Suprapubic skin (tissue), 3 donors: ENCODE results near the gene CALN1.

Experiments used
- CTCF ChIP-seq, 2 donors: fragments of 200-600 bp in 1 of 2; fragments of 450-650 bp in 1 of 2; sonication (generic) in 1 of 2; IDR thresholded peaks; one replicate each; pipeline ENCODE4 v1.5.1; 2016 to 2019; ENCODE audit warnings: antibody characterized with exemption in 2 of 2, mild to moderate bottlenecking in 1 of 2, moderate library complexity in 1 of 2
- POLR2A ChIP-seq, 2 donors: fragments of 450-650 bp; IDR thresholded peaks; one replicate each; pipeline ENCODE4 v1.6.1; 2017; ENCODE audit warnings: antibody characterized with exemption in 2 of 2, mild to moderate bottlenecking in 2 of 2, moderate library complexity in 2 of 2

- no peak for TF ChIP-seq CTCF (IDR thresholded peaks at IDR 0.05)
- TF ChIP-seq POLR2A (IDR thresholded peaks at IDR 0.05): no peak
Measured at GRCh38 chr7:72059925-72060324, 352.2 kb downstream of the CALN1 start.
